Measurements from ENCODE around the gene FAM114A2.

GRCh38 chr5:154044099-154044498 is 5.4 kb upstream of the FAM114A2 start:
- TF ChIP-seq ZNF274 (IDR thresholded peaks at IDR 0.05; ENCODE audit: low read depth, low read length), result no peak
- no peak for TF ChIP-seq YY1 (IDR thresholded peaks at IDR 0.05; ENCODE audit: insufficient read depth, insufficient read length)

Data from NT2/D1 (cell line).